Fibroblast of skin of right biceps (primary cell): ENCODE measurements around the gene GFI1.
"Not testable (repeated sequence)": the region's sequence is repeated elsewhere in the genome, so short reads cannot be mapped to it uniquely, and the experiment has no call there.

Experiments
- DNase-seq: peaks from one replicate; pipeline ENCODE4 v3.0.0-alpha.2; 2013

The GFI1 gene

GRCh38 chr1:92486251-92487077 lies at the start of gene GFI1:
GFI1 (minus strand) TSS chr1:92486925; CDS start chr1:92483487, 3,438 bp downstream.
- no peak for DNase-seq

GRCh38 chr1:92532371-92532770 lies 45.6 kb upstream of the GFI1 start:
- DNase-seq: not testable (repeated sequence)

GRCh38 chr1:92531939-92532338 lies 45.2 kb upstream of the GFI1 start:
- DNase-seq: not testable (repeated sequence)

- no peak for DNase-seq
Measured at GRCh38 chr1:92527670-92528069, 40.9 kb upstream of the GFI1 start.

GRCh38 chr1:92524944-92525590 lies 38.3 kb upstream of the GFI1 start:
- DNase-seq: not testable (repeated sequence)

- DNase-seq: no peak
Measured at GRCh38 chr1:92519043-92519442, 32.3 kb upstream of the GFI1 start.

- no peak for DNase-seq
Measured at GRCh38 chr1:92516574-92516973, 29.8 kb upstream of the GFI1 start.

- DNase-seq: no peak
Measured at GRCh38 chr1:92515796-92516201, 29.1 kb upstream of the GFI1 start.

GRCh38 chr1:92511541-92511940 lies 24.8 kb upstream of the GFI1 start:
- no peak for DNase-seq

GRCh38 chr1:92509619-92510018 lies 22.9 kb upstream of the GFI1 start:
- DNase-seq: no peak

- DNase-seq: no peak
Measured at GRCh38 chr1:92505015-92505692, 18.4 kb upstream of the GFI1 start.

GRCh38 chr1:92504291-92505014 lies 17.7 kb upstream of the GFI1 start:
- no peak for DNase-seq

GRCh38 chr1:92503926-92504285 lies 17.2 kb upstream of the GFI1 start:
- no peak for DNase-seq

- no peak for DNase-seq
Measured at GRCh38 chr1:92503043-92503925, 16.6 kb upstream of the GFI1 start.

GRCh38 chr1:92502247-92502646 lies 15.5 kb upstream of the GFI1 start:
- DNase-seq: peak; percentile 63

GRCh38 chr1:92500552-92500951 lies 13.8 kb upstream of the GFI1 start:
- no peak for DNase-seq

GRCh38 chr1:92495392-92496063 lies 8.8 kb upstream of the GFI1 start:
- DNase-seq: no peak

- no peak for DNase-seq
Measured at GRCh38 chr1:92494485-92495141, 7.9 kb upstream of the GFI1 start.

GRCh38 chr1:92493139-92493538 lies 6.4 kb upstream of the GFI1 start:
- DNase-seq: no peak

GRCh38 chr1:92488832-92489231 lies 2.1 kb upstream of the GFI1 start:
- DNase-seq: no peak

GRCh38 chr1:92488416-92488815 lies 1.7 kb upstream of the GFI1 start:
- no peak for DNase-seq
